Measurements from ENCODE around the gene ARHGAP26.

The ARHGAP26 gene

GRCh38 chr5:143026380-143026779 is 256.2 kb downstream of the ARHGAP26 start:
- no peak for DNase-seq

GRCh38 chr5:143029293-143029692 is 259.1 kb downstream of the ARHGAP26 start:
- DNase-seq: no peak

GRCh38 chr5:143030349-143030748 is 260.2 kb downstream of the ARHGAP26 start:
- DNase-seq: no peak

- DNase-seq: no peak
These were observed 261.8 kb downstream of the ARHGAP26 start for GRCh38 chr5:143031781-143032580.

GRCh38 chr5:143032581-143032836 is 262.3 kb downstream of the ARHGAP26 start:
- no peak for DNase-seq

- no peak for DNase-seq
These were observed 263.5 kb downstream of the ARHGAP26 start for GRCh38 chr5:143033535-143034250.

GRCh38 chr5:143036146-143036927 is 266.2 kb downstream of the ARHGAP26 start:
- peak; percentile 18 for DNase-seq

- no peak for DNase-seq
These were observed 266.9 kb downstream of the ARHGAP26 start for GRCh38 chr5:143037071-143037470.

- no peak for DNase-seq
These were observed 267.5 kb downstream of the ARHGAP26 start for GRCh38 chr5:143037708-143038107.

GRCh38 chr5:143040622-143041021 is 270.4 kb downstream of the ARHGAP26 start:
- DNase-seq: no peak

GRCh38 chr5:143041461-143041860 is 271.3 kb downstream of the ARHGAP26 start:
- DNase-seq: no peak

GRCh38 chr5:143041972-143042770 is 272.0 kb downstream of the ARHGAP26 start:
- no peak for DNase-seq

GRCh38 chr5:143044265-143044664 is 274.1 kb downstream of the ARHGAP26 start:
- DNase-seq: no peak

GRCh38 chr5:143045062-143045461 is 274.9 kb downstream of the ARHGAP26 start:
- DNase-seq: no peak

- no peak for DNase-seq
These were observed 276.1 kb downstream of the ARHGAP26 start for GRCh38 chr5:143046314-143046713.

GRCh38 chr5:143047091-143047490 is 276.9 kb downstream of the ARHGAP26 start:
- DNase-seq: no peak

GRCh38 chr5:143050183-143050582 is 280.0 kb downstream of the ARHGAP26 start:
- DNase-seq: no peak

GRCh38 chr5:143051244-143052058 is 281.3 kb downstream of the ARHGAP26 start:
- DNase-seq: no peak

- no peak for DNase-seq
These were observed 282.9 kb downstream of the ARHGAP26 start for GRCh38 chr5:143052967-143053682.

GRCh38 chr5:143053780-143054179 is 283.6 kb downstream of the ARHGAP26 start:
- DNase-seq: no peak

- DNase-seq: peak; percentile 47
These were observed 284.3 kb downstream of the ARHGAP26 start for GRCh38 chr5:143054480-143054941.
